NB4 (cell line): ENCODE measurements around the gene OVOL2.

ENCODE experiments used
- DNase-seq: peaks from one replicate; pipeline ENCODE4 v3.0.0; 2010; ENCODE audit warnings: low read depth
- H3K4me3 ChIP-seq: one replicate; pipeline ENCODE4 v1.5.1; 2011; ENCODE audit warnings: mild to moderate bottlenecking, low read depth, low read length, moderate library complexity
- CTCF ChIP-seq: IDR thresholded peaks from one replicate; pipeline ENCODE4 v1.5.1; 2012; ENCODE audit warnings: low read depth, low read length
- MAX ChIP-seq: IDR thresholded peaks from 2 replicates; pipeline ENCODE4 v1.6.1; 2011; ENCODE audit warnings: low read depth, low read length
- MYC ChIP-seq: IDR thresholded peaks from 2 replicates; pipeline ENCODE4 v1.6.1; 2011; ENCODE audit warnings: low read depth, low read length
- POLR2A ChIP-seq: IDR thresholded peaks from 2 replicates; pipeline ENCODE4 v1.6.1; 2011; ENCODE audit warnings: mild to moderate bottlenecking; ENCODE audit not compliant: insufficient read length; ENCODE audit errors: extremely low read depth

OVOL2 gene

GRCh38 chr20:17976305-17976704, 81.4 kb downstream of the OVOL2 start:
- TF ChIP-seq MAX = no peak
- TF ChIP-seq CTCF = no peak
- TF ChIP-seq MYC = no peak
- no peak for TF ChIP-seq POLR2A
- no peak for DNase-seq
- no peak overlapping the region for H3K4me3 ChIP-seq
